BLaER1 treated with 17β-estradiol and CSF1 and Interleukin-3, amounts not matched to agents 10 nM and 100 nM (cell line): Measurements from ENCODE around the gene TAPT1.

Experiments used
- H3K27ac ChIP-seq, 11 experiments: shearing (Covaris generic); formaldehyde crosslinking; 2 replicates each; pipeline ENCODE4 v1.8.1; 2022
- H3K27me3 ChIP-seq, 11 experiments: shearing (Covaris generic); formaldehyde crosslinking; 2 replicates each; pipeline ENCODE4 v1.8.1; 2022
- H3K36me3 ChIP-seq, 11 experiments: shearing (Covaris generic); formaldehyde crosslinking; 2 replicates each; pipeline ENCODE4 v1.8.1; 2022
- H3K4me1 ChIP-seq, 10 experiments: shearing (Covaris generic); formaldehyde crosslinking; 2 replicates each; pipeline ENCODE4 v1.8.1; 2022
- H3K4me2 ChIP-seq, 11 experiments: shearing (Covaris generic); formaldehyde crosslinking; 2 replicates each; pipeline ENCODE4 v1.8.1; 2022
- H3K4me3 ChIP-seq, 10 experiments: shearing (Covaris generic); formaldehyde crosslinking; 2 replicates each; pipeline ENCODE4 v1.8.1; 2022
- H3K9ac ChIP-seq, 11 experiments: shearing (Covaris generic); formaldehyde crosslinking; 2 replicates each; pipeline ENCODE4 v1.8.1; 2022
- H3K9me3 ChIP-seq, 11 experiments: shearing (Covaris generic); formaldehyde crosslinking; replicated peaks in 1 of 11; 2 replicates each; pipeline ENCODE4 v1.8.1; 2022
- H4K20me1 ChIP-seq, 11 experiments: shearing (Covaris generic); formaldehyde crosslinking; 2 replicates each; pipeline ENCODE4 v1.8.1; 2022
- Cebpa-rat ChIP-seq, 11 experiments: shearing (Covaris generic); IDR thresholded peaks; 2 replicates each; pipeline ENCODE4 v1.8.1; 2022

Gene TAPT1

GRCh38 chr4:16118090-16118489 lies 108.2 kb downstream of the TAPT1 start:
- no peak for TF ChIP-seq Cebpa-rat (IDR thresholded peaks at IDR 0.05)
- H3K4me2 ChIP-seq, result peak overlapping the region in 5 of 11 experiments; percentile 20 to 38 (median 34); a peak in 7 of 22 replicates
- peaks cover 3 to 15% (median 12%) of the 10 kb centered on the region in 11 experiments; a peak in 13 of 22 replicates for H3K9me3 ChIP-seq
- no peak overlapping the region for H3K9ac ChIP-seq
- H4K20me1 ChIP-seq, result no peaks in the 10 kb centered on the region
- H3K27me3 ChIP-seq, result no peaks in the 10 kb centered on the region
- H3K36me3 ChIP-seq, result no peaks in the 10 kb centered on the region
- no peak overlapping the region for H3K4me3 ChIP-seq
- peaks cover 14 to 44% (median 26%) of the 10 kb centered on the region in 10 experiments for H3K4me1 ChIP-seq
- H3K27ac ChIP-seq, result no peak overlapping the region

- Histone ChIP-seq H3K4me3 (no peak overlapping the region), H3K27me3 (no peaks in the 10 kb centered on the region), H3K4me2 (no peak overlapping the region; a peak in 1 of 22 replicates), H3K9me3 (peaks cover 3 to 15% (median 12%) of the 10 kb centered on the region in 11 experiments; a peak in 13 of 22 replicates), H4K20me1 (no peaks in the 10 kb centered on the region), H3K9ac (no peak overlapping the region), H3K36me3 (no peaks in the 10 kb centered on the region), H3K27ac (no peak overlapping the region), H3K4me1 (peaks cover 5 to 35% (median 16%) of the 10 kb centered on the region in 10 experiments)
- TF ChIP-seq Cebpa-rat (IDR thresholded peaks at IDR 0.05), result no peak
Observed at GRCh38 chr4:16117164-16117563, 109.1 kb downstream of the TAPT1 start.

GRCh38 chr4:16116493-16116990 lies 109.7 kb downstream of the TAPT1 start:
- Histone ChIP-seq H3K4me1 (peaks cover 0 to 29% (median 10%) of the 10 kb centered on the region in 10 experiments; a peak in 16 of 20 replicates), H3K36me3 (no peaks in the 10 kb centered on the region), H3K4me2 (peak overlapping the region in 3 of 11 experiments; percentile 6 to 40 (median 37); a peak in 3 of 22 replicates), H3K9me3 (peaks cover 3 to 15% (median 12%) of the 10 kb centered on the region in 11 experiments; a peak in 13 of 22 replicates), H3K27ac (no peak overlapping the region), H3K4me3 (no peak overlapping the region), H4K20me1 (no peaks in the 10 kb centered on the region), H3K9ac (no peak overlapping the region), H3K27me3 (no peaks in the 10 kb centered on the region)
- no peak for TF ChIP-seq Cebpa-rat (IDR thresholded peaks at IDR 0.05)

- H3K27me3 ChIP-seq, result no peaks in the 10 kb centered on the region
- no peaks in the 10 kb centered on the region for H4K20me1 ChIP-seq
- H3K4me3 ChIP-seq, result no peak overlapping the region
- TF ChIP-seq Cebpa-rat (IDR thresholded peaks at IDR 0.05), result no peak
- H3K4me2 ChIP-seq, result peak overlapping the region in 3 of 11 experiments; percentile 2 to 40 (median 6); a peak in 2 of 22 replicates
- peaks cover 1 to 13% (median 11%) of the 10 kb centered on the region in 11 experiments; a peak in 13 of 22 replicates for H3K9me3 ChIP-seq
- H3K27ac ChIP-seq, result no peak overlapping the region
- peaks cover 0 to 23% (median 5%) of the 10 kb centered on the region in 10 experiments; a peak in 12 of 20 replicates for H3K4me1 ChIP-seq
- no peak overlapping the region for H3K9ac ChIP-seq
- no peaks in the 10 kb centered on the region for H3K36me3 ChIP-seq
Observed at GRCh38 chr4:16116019-16116418, 110.3 kb downstream of the TAPT1 start.

GRCh38 chr4:16114546-16114945 lies 111.7 kb downstream of the TAPT1 start:
- Histone ChIP-seq H4K20me1 (no peaks in the 10 kb centered on the region), H3K9me3 (no peaks in the 10 kb centered on the region), H3K4me3 (no peak overlapping the region), H3K9ac (no peak overlapping the region), H3K4me1 (peaks cover 0 to 17% (median 0%) of the 10 kb centered on the region in 10 experiments; a peak in 8 of 20 replicates), H3K4me2 (no peak overlapping the region), H3K27ac (no peak overlapping the region), H3K36me3 (no peaks in the 10 kb centered on the region), H3K27me3 (no peaks in the 10 kb centered on the region)
- no peak for TF ChIP-seq Cebpa-rat (IDR thresholded peaks at IDR 0.05)

- Histone ChIP-seq H4K20me1 (no peaks in the 10 kb centered on the region), H3K9me3 (peaks cover 0 to 2% (median 0%) of the 10 kb centered on the region in 11 experiments; a peak in 1 of 22 replicates), H3K27ac (no peak overlapping the region), H3K27me3 (no peaks in the 10 kb centered on the region), H3K4me2 (no peak overlapping the region), H3K4me3 (no peak overlapping the region), H3K4me1 (peaks cover 0 to 17% (median 0%) of the 10 kb centered on the region in 10 experiments; a peak in 8 of 20 replicates), H3K9ac (no peak overlapping the region), H3K36me3 (no peaks in the 10 kb centered on the region)
- no peak for TF ChIP-seq Cebpa-rat (IDR thresholded peaks at IDR 0.05)
Observed at GRCh38 chr4:16113741-16114140, 112.5 kb downstream of the TAPT1 start.

- no peak overlapping the region for H3K4me3 ChIP-seq
- H3K36me3 ChIP-seq, result no peaks in the 10 kb centered on the region
- H3K9ac ChIP-seq, result no peak overlapping the region
- no peak overlapping the region for H3K4me2 ChIP-seq
- no peaks in the 10 kb centered on the region for H4K20me1 ChIP-seq
- H3K27me3 ChIP-seq, result no peaks in the 10 kb centered on the region
- no peak overlapping the region for H3K27ac ChIP-seq
- peaks cover 0 to 8% (median 0%) of the 10 kb centered on the region in 10 experiments; a peak in 4 of 20 replicates for H3K4me1 ChIP-seq
- H3K9me3 ChIP-seq, result peaks cover 0 to 6% (median 0%) of the 10 kb centered on the region in 11 experiments; a peak in 1 of 22 replicates
- TF ChIP-seq Cebpa-rat (IDR thresholded peaks at IDR 0.05), result no peak
Observed at GRCh38 chr4:16111533-16111932, 114.7 kb downstream of the TAPT1 start.

GRCh38 chr4:16110661-16111290 lies 115.5 kb downstream of the TAPT1 start:
- Histone ChIP-seq H3K27ac (no peak overlapping the region), H4K20me1 (no peaks in the 10 kb centered on the region), H3K36me3 (no peaks in the 10 kb centered on the region), H3K9me3 (peaks cover 0 to 6% (median 0%) of the 10 kb centered on the region in 11 experiments; a peak in 3 of 22 replicates), H3K9ac (no peak overlapping the region), H3K4me1 (peaks cover 0 to under 1% (median 0%) of the 10 kb centered on the region in 10 experiments; a peak in 1 of 20 replicates), H3K4me2 (no peak overlapping the region), H3K27me3 (no peaks in the 10 kb centered on the region), H3K4me3 (no peak overlapping the region)
- TF ChIP-seq Cebpa-rat (IDR thresholded peaks at IDR 0.05), result no peak
